B cell (primary cell): ENCODE data around the gene AFDN. TPM values are rescaled to one million over a fixed set of nuclear protein-coding genes. Genes with fewer than 3 reads are reported as not detected.

Source experiments
- ATAC-seq: fragments of 200-7000 bp; cut with Tn5 transposase; one replicate; pipeline ENCODE4 v1.10.0; 2021; ENCODE audit warnings: low read depth, mild to moderate bottlenecking, moderate number of reproducible peaks, moderate library complexity
- CTCF ChIA-PET: fragments of 350-600 bp; sonication (Branson Sonifier 250); formaldehyde crosslinking; loops from one replicate; lab custom pipeline; 2021; ENCODE audit warnings: antibody characterized with exemption, inconsistent platforms; lab: Charles Lee
- POLR2A ChIA-PET: fragments of 350-600 bp; sonication (Branson Sonifier 250); formaldehyde crosslinking; loops from one replicate; lab custom pipeline; 2021; ENCODE audit warnings: antibody characterized with exemption; lab: Charles Lee
- DNase-seq: peaks from one replicate; pipeline ENCODE4 v3.0.0; 2013
- H2AFZ ChIP-seq: 2 replicates; pipeline ENCODE4 v1.6.1; 2012; ENCODE audit warnings: mild to moderate bottlenecking, low read depth, low read length; ENCODE audit not compliant: insufficient read depth, poor library complexity, severe bottlenecking
- H3K27ac ChIP-seq, 2 donors: 1 replicate in 1 of 2; 2 replicates in 1 of 2; pipeline ENCODE4 v1.5.1; 2012 to 2013; ENCODE audit warnings: low read length in 2 of 2, mild to moderate bottlenecking in 2 of 2, moderate library complexity in 1 of 2
- H3K27me3 ChIP-seq, 4 experiments: fragments of 200-600 bp in 1 of 4; sonication (generic) in 1 of 4; replicated peaks in 1 of 4; 1 replicate in 2 of 4; 2 replicates in 2 of 4; pipeline versions ENCODE4 v1.6.1 to v1.7.0; 2013 to 2016; ENCODE audit warnings: low read length in 3 of 4, mild to moderate bottlenecking in 2 of 4, mixed read lengths in 1 of 4, moderate library complexity in 1 of 4; ENCODE audit not compliant: insufficient read depth in 4 of 4, control insufficient read depth in 3 of 4; ENCODE audit errors: control extremely low read depth in 1 of 4
- H3K36me3 ChIP-seq, 2 experiments: replicated peaks in 1 of 2; 1 replicate in 1 of 2; 2 replicates in 1 of 2; pipeline versions ENCODE4 v1.6.1 to v1.7.1; 2013; ENCODE audit warnings: low read length in 1 of 2; ENCODE audit not compliant: insufficient read depth in 2 of 2, control insufficient read depth in 1 of 2; ENCODE audit errors: control extremely low read depth in 1 of 2, extremely low read depth in 1 of 2
- H3K4me1 ChIP-seq, 2 donors: fragments of 200-600 bp in 1 of 2; sonication (generic) in 1 of 2; 1 replicate in 1 of 2; 2 replicates in 1 of 2; pipeline versions ENCODE4 v1.5.1 to v1.6.1; 2013 to 2017; ENCODE audit warnings: low read length in 2 of 2; ENCODE audit not compliant: control insufficient read depth in 2 of 2, insufficient read depth in 2 of 2
- H3K4me2 ChIP-seq: replicated peaks from 2 replicates; pipeline ENCODE3; 2012; ENCODE audit warnings: mild to moderate bottlenecking, low read depth, low read length; ENCODE audit not compliant: poor library complexity, severe bottlenecking
- H3K4me3 ChIP-seq, 5 experiments: fragments of 200-600 bp in 1 of 5; sonication (generic) in 1 of 5; 1 replicate in 3 of 5; 2 replicates in 2 of 5; pipeline versions ENCODE4 v1.5.1 to v1.7.0; 2011 to 2016; ENCODE audit warnings: low read length in 4 of 5, mild to moderate bottlenecking in 4 of 5, low read depth in 2 of 5, control low read depth in 1 of 5, moderate library complexity in 1 of 5; ENCODE audit not compliant: insufficient read depth in 1 of 5; ENCODE audit errors: control extremely low read depth in 1 of 5, extremely low read depth in 1 of 5
- H3K79me2 ChIP-seq: fragments of 200-600 bp; sonication (generic); one replicate; pipeline ENCODE4 v1.6.0; 2016; ENCODE audit warnings: low read length; ENCODE audit not compliant: control insufficient read depth, insufficient read depth
- H3K9ac ChIP-seq: fragments of 200-600 bp; sonication (generic); 2 replicates; pipeline ENCODE4 v1.6.1; 2017; ENCODE audit warnings: mild to moderate bottlenecking, low read length, moderate library complexity
- H3K9me3 ChIP-seq, 3 donors: one replicate each; pipeline versions ENCODE4 v1.6.1 to v1.7.1; 2013; ENCODE audit warnings: low read length in 2 of 3; ENCODE audit not compliant: control insufficient read depth in 2 of 3, insufficient read depth in 1 of 3; ENCODE audit errors: control extremely low read depth in 1 of 3
- H4K20me1 ChIP-seq: 2 replicates; pipeline ENCODE4 v1.6.0; 2012; ENCODE audit warnings: mild to moderate bottlenecking, low read length; ENCODE audit not compliant: insufficient read depth, control insufficient read depth, poor library complexity, severe bottlenecking
- H3K27ac Mint-ChIP-seq: one replicate; pipeline ENCODE4 v1.8.0; 2021; ENCODE audit warnings: mixed read lengths
- H3K27me3 Mint-ChIP-seq: one replicate; pipeline ENCODE4 v1.8.0; 2021; ENCODE audit warnings: mixed read lengths
- H3K4me1 Mint-ChIP-seq: one replicate; pipeline ENCODE4 v1.8.0; 2021; ENCODE audit warnings: mixed read lengths
- H3K4me3 Mint-ChIP-seq: one replicate; pipeline ENCODE4 v1.8.0; 2021; ENCODE audit warnings: mixed read lengths
- H3K9me3 Mint-ChIP-seq: one replicate; pipeline ENCODE4 v1.8.0; 2022; ENCODE audit warnings: mixed read lengths; ENCODE audit not compliant: insufficient read depth
- CTCF ChIP-seq: fragments of 200-600 bp; IDR thresholded peaks from one replicate; pipeline ENCODE4 v1.8.0; 2022; ENCODE audit warnings: antibody characterized with exemption, mild to moderate bottlenecking
- EZH2 ChIP-seq: IDR thresholded peaks from 2 replicates; pipeline ENCODE4 v1.6.1; 2012; ENCODE audit warnings: borderline replicate concordance, low read depth, mild to moderate bottlenecking, moderate library complexity, low read length; ENCODE audit not compliant: insufficient read depth, poor library complexity, severe bottlenecking
- WGBS: methylation state at CpG from one replicate; pipeline ENCODE4 v1.1.5; 2013; ENCODE audit warnings: missing lambda C conversion rate; ENCODE audit not compliant: insufficient coverage; 5-methylcytosine and 5-hydroxymethylcytosine counted together
- intact Hi-C: fragments of 100-400 bp; cut with micrococcal nuclease; formaldehyde crosslinking; loops from one replicate; pipeline ENCODE4 v1.10.0; 2022
- polyA plus RNA-seq: library from polyadenylated mRNA; depleted of rRNA; stranded (reverse); fragments of >200 nt; gene quantifications from 2 replicates; pipeline ENCODE4 v1.2.3, GENCODE V29; 2012
- total RNA-seq, 2 donors: library from RNA; stranded (reverse); fragments of 120-200 nt in 1 of 2; gene quantifications; 1 replicate in 1 of 2; 2 replicates in 1 of 2; pipeline versions ENCODE4 v1.2.3 to v1.2.4, GENCODE V29; 2013 to 2022

The AFDN gene
- total and polyA plus RNA-seq, 2 donors (not counting 1 experiment from before 2014, with no cell fraction given), result 15.4 to 70.5 TPM

GRCh38 chr6:167877994-167878779, 51.5 kb downstream of the AFDN start:
- Histone ChIP-seq H3K4me2 (no peak overlapping the region), H2AFZ (no peak overlapping the region), H3K27ac (no peak overlapping the region), H3K36me3 (peaks cover 0 to 2% of the 10 kb centered on the region in 2 experiments), H4K20me1 (no peaks in the 10 kb centered on the region), H3K79me2 (no peaks in the 10 kb centered on the region), H3K4me1 (no peaks in the 10 kb centered on the region), H3K9me3 (no peaks in the 10 kb centered on the region), H3K9ac (no peak overlapping the region), H3K4me3 (no peak overlapping the region), H3K27me3 (no peaks in the 10 kb centered on the region)
- Mint-ChIP-seq H3K27ac (no peak overlapping the region), H3K27me3 (no peaks in the 10 kb centered on the region), H3K4me1 (no peaks in the 10 kb centered on the region), H3K9me3 (no peaks in the 10 kb centered on the region), H3K4me3 (no peak overlapping the region)
- CTCF ChIA-PET, result no interaction called here
- ATAC-seq (no peak), DNase-seq (no peak)
- intact Hi-C loops, result no loop called here
- WGBS, result 95% methylated on average over 3 of the region's 9 CpGs
- POLR2A ChIA-PET, result no interaction called here
- TF ChIP-seq CTCF, result no peak
- TF ChIP-seq EZH2, result no peak

GRCh38 chr6:167879612-167880011, 52.9 kb downstream of the AFDN start:
- Mint-ChIP-seq H3K27ac (no peak overlapping the region), H3K4me3 (no peak overlapping the region), H3K4me1 (no peaks in the 10 kb centered on the region), H3K27me3 (no peaks in the 10 kb centered on the region), H3K9me3 (no peaks in the 10 kb centered on the region)
- no peaks in the 10 kb centered on the region for H4K20me1 ChIP-seq
- no peak overlapping the region for H3K9ac ChIP-seq
- intact Hi-C loops, result no loop called here
- H3K4me1 ChIP-seq, result no peaks in the 10 kb centered on the region
- no CpG with 5 or more reads among the region's 1 CpG for WGBS
- DNase-seq (no peak), ATAC-seq (no peak)
- TF ChIP-seq EZH2 (no peak), CTCF (no peak)
- no peaks in the 10 kb centered on the region for H3K9me3 ChIP-seq
- H3K4me3 ChIP-seq, result no peak overlapping the region
- peaks cover 0 to 2% of the 10 kb centered on the region in 2 experiments for H3K36me3 ChIP-seq
- no peak overlapping the region for H2AFZ ChIP-seq
- ChIA-PET POLR2A (no interaction called here), CTCF (no interaction called here)
- H3K4me2 ChIP-seq, result no peak overlapping the region
- no peaks in the 10 kb centered on the region for H3K79me2 ChIP-seq
- no peaks in the 10 kb centered on the region for H3K27me3 ChIP-seq
- H3K27ac ChIP-seq, result no peak overlapping the region
